Endothelial cell of umbilical vein (primary cell): ENCODE results near the gene FTO. TPM values are rescaled to one million over a fixed set of nuclear protein-coding genes. Genes with fewer than 3 reads are reported as not detected.

Experiments
- BruUV-seq: library from RNA; stranded (reverse); fragments of 400-500 nt; replicated peaks from 2 replicates; lab custom pipeline; 2021; lab: Mats Ljungman, UMichigan
- CTCF ChIA-PET: fragments of 300-600, 350-600 bp; sonication (Branson Sonifier 250); formaldehyde crosslinking; loops from one replicate; lab custom pipeline; 2021; ENCODE audit warnings: antibody characterized with exemption, inconsistent platforms; lab: Charles Lee
- POLR2A ChIA-PET: fragments of 300-600, 350-600 bp; sonication (Branson Sonifier 250); formaldehyde crosslinking; loops from one replicate; lab custom pipeline; 2021; ENCODE audit warnings: antibody characterized with exemption, inconsistent platforms; lab: Charles Lee
- DNase-seq: peaks from one replicate; pipeline ENCODE4 v3.0.0-alpha.2; 2011; ENCODE audit warnings: low read depth, low spot score
- FAIRE-seq: peaks from 2 replicates; lab custom pipeline; 2011; peaks lifted over from hg19 to GRCh38; lab: Jason Lieb, UNC
- H2AFZ ChIP-seq: 2 replicates; pipeline ENCODE4 v1.6.0; 2012; ENCODE audit warnings: low read depth, low read length, control low read depth, inconsistent platforms
- H3K27ac ChIP-seq: 2 replicates; pipeline ENCODE4 v1.5.1; 2011; ENCODE audit warnings: low read depth, mild to moderate bottlenecking, control low read depth, low read length, moderate library complexity; ENCODE audit not compliant: insufficient read depth
- H3K27me3 ChIP-seq, 2 experiments: 2 replicates each; pipeline versions ENCODE4 v1.6.0 to v1.6.1; 2011; ENCODE audit warnings: low read length in 2 of 2, mixed read lengths in 1 of 2; ENCODE audit not compliant: control insufficient read depth in 2 of 2, insufficient read depth in 2 of 2
- H3K36me3 ChIP-seq, 2 experiments: 2 replicates in 1 of 2; 3 replicates in 1 of 2; pipeline ENCODE4 v1.5.1; 2011; ENCODE audit warnings: low read length in 2 of 2, mild to moderate bottlenecking in 1 of 2, moderate library complexity in 1 of 2; ENCODE audit not compliant: control insufficient read depth in 2 of 2, insufficient read depth in 2 of 2; ENCODE audit errors: extremely low read depth in 1 of 2
- H3K4me1 ChIP-seq: 3 replicates; pipeline ENCODE4 v1.5.1; 2011; ENCODE audit warnings: mild to moderate bottlenecking, low read length; ENCODE audit not compliant: control insufficient read depth, insufficient read depth; ENCODE audit errors: extremely low read depth
- H3K4me2 ChIP-seq: 2 replicates; pipeline ENCODE4 v1.6.1; 2011; ENCODE audit warnings: low read length, control low read depth, mixed read lengths; ENCODE audit not compliant: insufficient read depth
- H3K4me3 ChIP-seq, 3 experiments: fragments of 200-600 bp in 1 of 3; sonication (generic), shearing (Covaris generic) in 1 of 3; replicated peaks in 1 of 3; 2 replicates each; pipeline ENCODE4 v1.5.1; 2011 to 2016; ENCODE audit warnings: control low read depth in 3 of 3, low read length in 3 of 3, mild to moderate bottlenecking in 2 of 3, inconsistent platforms in 1 of 3, low read depth in 1 of 3, moderate library complexity in 1 of 3; ENCODE audit not compliant: insufficient read depth in 1 of 3
- H3K79me2 ChIP-seq: 2 replicates; pipeline ENCODE4 v1.6.0; 2012; ENCODE audit warnings: low read length, inconsistent platforms; ENCODE audit not compliant: control insufficient read depth, insufficient read depth
- H3K9ac ChIP-seq: replicated peaks from 2 replicates; pipeline ENCODE3; 2011; ENCODE audit warnings: low read length, control low read depth; ENCODE audit not compliant: insufficient read depth; ENCODE audit errors: extremely low read depth
- H3K9me1 ChIP-seq: replicated peaks from 3 replicates; pipeline ENCODE4 v1.6.0; 2011; ENCODE audit warnings: mild to moderate bottlenecking, low read length; ENCODE audit not compliant: control insufficient read depth, insufficient read depth; ENCODE audit errors: extremely low read depth
- H3K9me3 ChIP-seq: replicated peaks from 2 replicates; pipeline ENCODE4 v1.5.1; 2012; ENCODE audit warnings: low read length, inconsistent platforms; ENCODE audit not compliant: control insufficient read depth, insufficient read depth
- H4K20me1 ChIP-seq: replicated peaks from 2 replicates; pipeline ENCODE3; 2011; ENCODE audit warnings: mild to moderate bottlenecking, low read length; ENCODE audit not compliant: control insufficient read depth, insufficient read depth; ENCODE audit errors: extremely low read depth
- CTCF ChIP-seq, 2 donors: IDR thresholded peaks; 1 replicate in 1 of 2; 2 replicates in 1 of 2; pipeline ENCODE4 v1.5.1; 2011; ENCODE audit warnings: low read length in 2 of 2, mild to moderate bottlenecking in 2 of 2, moderate library complexity in 2 of 2, control low read depth in 1 of 2, inconsistent platforms in 1 of 2, low read depth in 1 of 2; ENCODE audit not compliant: insufficient read depth in 1 of 2; ENCODE audit errors: extremely low read depth in 1 of 2
- EZH2 ChIP-seq: IDR thresholded peaks from 2 replicates; pipeline ENCODE4 v1.6.1; 2012; ENCODE audit warnings: borderline replicate concordance, low read depth, mild to moderate bottlenecking, moderate library complexity, low read length, inconsistent platforms; ENCODE audit not compliant: severe bottlenecking
- FOS ChIP-seq: IDR thresholded peaks from 2 replicates; pipeline ENCODE4 v1.6.1; 2011; ENCODE audit warnings: mild to moderate bottlenecking, low read length, moderate library complexity, borderline replicate concordance; ENCODE audit not compliant: insufficient read depth
- GATA2 ChIP-seq: IDR thresholded peaks from 2 replicates; pipeline ENCODE4 v1.7.0; 2011; ENCODE audit warnings: low read depth, mild to moderate bottlenecking, moderate library complexity, mixed read lengths, low read length; ENCODE audit not compliant: insufficient read length, insufficient read depth
- JUN ChIP-seq: IDR thresholded peaks from 2 replicates; pipeline ENCODE4 v1.6.1; 2011; ENCODE audit warnings: borderline replicate concordance, low read depth; ENCODE audit not compliant: insufficient read length, insufficient read depth
- MAX ChIP-seq: IDR thresholded peaks from 2 replicates; pipeline ENCODE4 v1.6.1; 2011; ENCODE audit not compliant: insufficient read depth, insufficient read length
- MYC ChIP-seq: IDR thresholded peaks from one replicate; pipeline ENCODE4 v1.6.1; 2011; ENCODE audit warnings: mild to moderate bottlenecking, low read depth, low read length
- POLR2A ChIP-seq: IDR thresholded peaks from 2 replicates; pipeline ENCODE4 v1.6.1; 2012; ENCODE audit warnings: low read depth, mild to moderate bottlenecking, control low read depth, low read length
- POLR2AphosphoS5 ChIP-seq: IDR thresholded peaks from 2 replicates; pipeline ENCODE4 v1.6.1; 2012; ENCODE audit warnings: low read depth, mild to moderate bottlenecking, control low read depth, low read length, moderate library complexity; ENCODE audit not compliant: insufficient read depth
- dilution Hi-C: fragments of 300-500 bp; cut with MboI; formaldehyde crosslinking; loops from one replicate; pipeline ENCODE4 v1.15.0; 2019; ENCODE audit warnings: low sequenced_read_pairs; ENCODE audit not compliant: extremely low pct_ligation_motif_present
- intact Hi-C: fragments of 100-400 bp; cut with micrococcal nuclease; formaldehyde crosslinking; loops from one replicate; pipeline ENCODE4 v1.10.0; 2022
- polyA plus RNA-seq, 4 experiments: library from polyadenylated mRNA; depleted of rRNA in 3 of 4; stranded (reverse) in 3 of 4; unstranded in 1 of 4; fragments of >200 nt; gene quantifications; 2 replicates each; pipeline versions ENCODE4 v1.2.1 to v1.2.3, GENCODE V29; 2011 to 2012; ENCODE audit warnings: missing spikeins in 1 of 4
- total RNA-seq: library from RNA; stranded (reverse); gene quantifications from 2 replicates; pipeline ENCODE4 v1.2.3, GENCODE V29; 2021

FTO gene
- total and polyA plus RNA-seq, 2 donors (not counting 3 experiments of a cell fraction or from before 2014, with no cell fraction given): 48.6 to 87.1 TPM

GRCh38 chr16:53848277-53848942 is 144.5 kb downstream of the FTO start:
- FAIRE-seq (no peak), DNase-seq (peak; percentile 41)
- Histone ChIP-seq H3K27me3 (no peaks in the 10 kb centered on the region), H3K27ac (no peak overlapping the region), H4K20me1 (no peaks in the 10 kb centered on the region), H2AFZ (no peak overlapping the region), H3K4me2 (no peak overlapping the region), H3K4me3 (no peak overlapping the region), H3K9me1 (no peaks in the 10 kb centered on the region), H3K9me3 (no peaks in the 10 kb centered on the region), H3K4me1 (no peaks in the 10 kb centered on the region), H3K79me2 (no peaks in the 10 kb centered on the region), H3K36me3 (no peaks in the 10 kb centered on the region), H3K9ac (no peak overlapping the region)
- dilution Hi-C loops (no loop called here), intact Hi-C loops (no loop called here)
- POLR2A ChIA-PET: no interaction called here
- BruUV-seq: no TSS peak
- CTCF ChIA-PET: interaction anchor here (1.1 kb wide), 1 partner anchor 10 kb away, joined by 4 read pairs; no protein-coding TSS in a partner anchor
- TF ChIP-seq FOS (no peak), POLR2A (no peak), POLR2AphosphoS5 (no peak), EZH2 (no peak), GATA2 (no peak), MYC (no peak), MAX (no peak), CTCF (IDR thresholded peaks at IDR 0.05; ENCODE audit: extremely low read depth in 1 of 2, insufficient read depth in 1 of 2, low read depth in 1 of 2, low read length in 2 of 2) (no peak), JUN (no peak)
